ENCODE data around the gene CCDC190. TPM values are rescaled to one million over a fixed set of nuclear protein-coding genes. Genes with fewer than 3 reads are reported as not detected.

Gene CCDC190
- total and polyA plus RNA-seq, 2 of the 8 experiments (the other 6 are each of a cell fraction or from before 2014, with no cell fraction given): not detected

DNA sequence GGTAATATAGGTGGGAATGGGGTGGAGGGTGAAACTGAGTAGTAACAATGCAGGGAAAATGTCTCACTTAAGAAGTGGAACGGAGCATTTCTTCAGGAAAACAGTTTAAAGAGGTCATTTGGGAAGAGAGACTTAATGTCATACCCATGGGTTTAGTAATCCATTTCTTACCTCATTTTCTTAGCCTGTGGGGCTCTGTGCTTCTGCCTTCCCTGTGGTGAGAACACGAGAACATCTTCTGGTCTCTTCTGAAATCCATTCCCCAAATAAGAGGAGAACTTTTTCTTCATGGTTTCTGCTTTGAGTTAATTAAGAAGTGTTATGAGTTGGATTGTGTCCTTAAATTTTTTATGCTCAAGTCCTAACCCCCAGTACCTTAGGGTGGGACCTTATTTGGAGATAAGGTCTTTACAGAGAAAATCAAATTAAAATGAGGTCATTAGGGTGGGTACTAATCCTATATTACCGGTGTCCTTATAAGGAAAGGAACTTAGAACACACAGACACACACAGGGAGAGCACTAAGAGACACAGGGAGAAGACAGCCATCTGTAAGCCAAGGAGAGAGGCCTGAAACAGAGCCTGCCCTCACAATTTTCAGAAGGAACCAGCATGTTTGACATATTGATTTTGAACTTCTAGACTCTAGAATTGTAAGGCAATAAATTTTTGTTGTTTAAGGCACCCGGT, 5.4 kb downstream of the CCDC190 start (continued):
- TF ChIP-seq SIRT6 (IDR thresholded peaks at IDR 0.05; ENCODE audit: low read length) (no peak), JUN (IDR thresholded peaks at IDR 0.05; ENCODE audit: low read depth, low read length) (no peak), RNF2 (IDR thresholded peaks at IDR 0.05; ENCODE audit: borderline replicate concordance, low read depth, low read length, missing control alignments, poor library complexity, severe bottlenecking) (no peak), SIX5 (IDR thresholded peaks at IDR 0.05; ENCODE audit: low read depth, low read length) (no peak), TEAD4 (IDR thresholded peaks at IDR 0.05; ENCODE audit: low read depth, low read length) (no peak)
- TF ChIP-seq, protein P1, sequence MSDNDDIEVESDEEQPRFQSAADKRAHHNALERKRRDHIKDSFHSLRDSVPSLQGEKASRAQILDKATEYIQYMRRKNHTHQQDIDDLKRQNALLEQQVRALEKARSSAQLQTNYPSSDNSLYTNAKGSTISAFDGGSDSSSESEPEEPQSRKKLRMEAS (IDR thresholded peaks at IDR 0.05): no peak
